Progenitor cell of endocrine pancreas (in vitro differentiated cells): ENCODE data around the gene UQCC5. TPM values are rescaled to one million over a fixed set of nuclear protein-coding genes. Genes with fewer than 3 reads are reported as not detected.
A peak's percentile ranks its signal among the peaks of the same experiment; 100 is the strongest.

Experiments used
- DNase-seq: peaks from one replicate; pipeline ENCODE4 v3.0.0; 2021; ENCODE audit warnings: low spot score; ENCODE audit not compliant: unreplicated experiment
- H3K27ac Mint-ChIP-seq: 2 replicates; pipeline ENCODE4 v1.8.0; 2021; ENCODE audit warnings: mild to moderate bottlenecking, moderate library complexity, mixed read lengths
- H3K27me3 Mint-ChIP-seq: 2 replicates; pipeline ENCODE4 v1.8.0; 2021; ENCODE audit warnings: mixed read lengths
- H3K36me3 Mint-ChIP-seq: 2 replicates; pipeline ENCODE4 v1.8.0; 2022; ENCODE audit warnings: mixed read lengths; ENCODE audit not compliant: insufficient read depth
- H3K4me1 Mint-ChIP-seq: 2 replicates; pipeline ENCODE4 v1.8.0; 2021; ENCODE audit warnings: low read depth, mixed read lengths
- H3K4me3 Mint-ChIP-seq: 2 replicates; pipeline ENCODE4 v1.8.0; 2021; ENCODE audit warnings: low read depth, mild to moderate bottlenecking, moderate library complexity, mixed read lengths
- H3K9me3 Mint-ChIP-seq: 2 replicates; pipeline ENCODE4 v1.8.0; 2021; ENCODE audit warnings: low read depth, mixed read lengths
- CTCF ChIP-seq: fragments of 200-600 bp; sonication (generic); IDR thresholded peaks from one replicate; pipeline ENCODE4 v1.5.0; 2021; ENCODE audit warnings: antibody characterized with exemption, mild to moderate bottlenecking; ENCODE audit not compliant: unreplicated experiment
- total RNA-seq: library from RNA; stranded (reverse); gene quantifications from 2 replicates; pipeline ENCODE4 v1.2.1, GENCODE V29; 2021

Gene UQCC5
- total RNA-seq, 1 donor from 2014 or later: 14.2 TPM

GRCh38 chr3:52552089-52552488, 15.7 kb downstream of the UQCC5 start:
- H3K9me3 Mint-ChIP-seq: no peaks in the 10 kb centered on the region
- peaks cover 13% of the 10 kb centered on the region for H3K36me3 Mint-ChIP-seq
- no peak overlapping the region for H3K27ac Mint-ChIP-seq
- no peak for DNase-seq
- no peak for TF ChIP-seq CTCF
- H3K4me3 Mint-ChIP-seq: no peak overlapping the region
- no peaks in the 10 kb centered on the region for H3K27me3 Mint-ChIP-seq
- H3K4me1 Mint-ChIP-seq: peaks cover 2% of the 10 kb centered on the region

- Mint-ChIP-seq H3K27ac (peak overlapping the region; percentile 85), H3K27me3 (no peaks in the 10 kb centered on the region), H3K9me3 (no peaks in the 10 kb centered on the region), H3K4me3 (no peak overlapping the region), H3K36me3 (peaks cover 9% of the 10 kb centered on the region), H3K4me1 (peaks cover 2% of the 10 kb centered on the region)
- no peak for DNase-seq
- no peak for TF ChIP-seq CTCF
These were observed 17.8 kb downstream of the UQCC5 start for GRCh38 chr3:52554026-52554755.

GRCh38 chr3:52555056-52555455, 18.7 kb downstream of the UQCC5 start:
- no peak for DNase-seq
- Mint-ChIP-seq H3K27me3 (no peaks in the 10 kb centered on the region), H3K4me1 (peaks cover 2% of the 10 kb centered on the region), H3K9me3 (no peaks in the 10 kb centered on the region), H3K27ac (no peak overlapping the region), H3K4me3 (no peak overlapping the region), H3K36me3 (peaks cover 12% of the 10 kb centered on the region)
- TF ChIP-seq CTCF: no peak

GRCh38 chr3:52557011-52557960, 20.9 kb downstream of the UQCC5 start:
- TF ChIP-seq CTCF: no peak
- no peak for DNase-seq
- Mint-ChIP-seq H3K27me3 (no peaks in the 10 kb centered on the region), H3K4me3 (no peak overlapping the region), H3K36me3 (peaks cover 11% of the 10 kb centered on the region), H3K9me3 (no peaks in the 10 kb centered on the region), H3K4me1 (peaks cover 2% of the 10 kb centered on the region), H3K27ac (peak overlapping the region; percentile 14)

GRCh38 chr3:52558436-52558835, 22.0 kb downstream of the UQCC5 start:
- H3K36me3 Mint-ChIP-seq: peaks cover 14% of the 10 kb centered on the region
- DNase-seq: no peak
- H3K9me3 Mint-ChIP-seq: no peaks in the 10 kb centered on the region
- H3K4me3 Mint-ChIP-seq: no peak overlapping the region
- no peak overlapping the region for H3K27ac Mint-ChIP-seq
- TF ChIP-seq CTCF: no peak
- peaks cover 2% of the 10 kb centered on the region for H3K4me1 Mint-ChIP-seq
- no peaks in the 10 kb centered on the region for H3K27me3 Mint-ChIP-seq
